Mononuclear cell (primary cell): ENCODE measurements around the gene ARHGAP9. TPM values are rescaled to one million over a fixed set of nuclear protein-coding genes. Genes with fewer than 3 reads are reported as not detected.
"Not testable (repeated sequence)": the region's sequence is repeated elsewhere in the genome, so short reads cannot be mapped to it uniquely, and the experiment has no call there.

Experiments
- H3K27me3 ChIP-seq: 2 replicates; pipeline ENCODE4 v1.6.0; 2011; ENCODE audit warnings: low read length, control low read depth; ENCODE audit not compliant: insufficient read depth
- H3K4me1 ChIP-seq: 2 replicates; pipeline ENCODE4 v1.5.1; 2011; ENCODE audit warnings: mild to moderate bottlenecking, low read length, control low read depth; ENCODE audit not compliant: insufficient read depth
- H3K4me3 ChIP-seq: 2 replicates; pipeline ENCODE4 v1.5.1; 2011; ENCODE audit warnings: mild to moderate bottlenecking, low read length, moderate library complexity
- H3K9me3 ChIP-seq: 2 replicates; pipeline ENCODE4 v1.5.1; 2011; ENCODE audit warnings: low read depth, mild to moderate bottlenecking, control low read depth, low read length
- total RNA-seq: library from RNA; depleted of rRNA; stranded (reverse); fragments of >200 nt; gene quantifications from one replicate; pipeline ENCODE4 v1.2.3, GENCODE V29; 2012

ARHGAP9 gene
- total RNA-seq, 1 donor, result 77.6 TPM

- no peaks in the 10 kb centered on the region for H3K9me3 ChIP-seq
- H3K4me1 ChIP-seq, result peaks cover 58% of the 10 kb centered on the region
- peak within 1 kb of the TSS; percentile 97 for H3K4me3 ChIP-seq
These were observed 40.6 kb upstream of the ARHGAP9 start, which contains the start of gene DDIT3 for GRCh38 chr12:57520053-57520818. Gene DDIT3 (minus strand): TSS chr12:57520514. CDS start chr12:57517406, 3,108 bp downstream.

DNA sequence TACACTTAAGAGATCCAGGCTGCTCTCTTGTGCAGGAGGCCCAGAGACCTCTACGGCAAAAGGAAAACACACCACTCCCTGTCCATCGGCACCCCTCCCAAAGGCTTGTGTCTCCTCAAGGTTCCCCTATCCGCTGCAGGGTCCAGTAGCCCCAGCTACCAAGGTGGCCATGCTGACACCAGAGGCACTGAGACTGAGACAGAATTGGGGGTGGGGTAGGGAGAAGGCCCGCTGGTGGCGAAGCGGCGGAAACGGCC lies 40.1 kb upstream of the ARHGAP9 start:
- Histone ChIP-seq H3K4me1 (peaks cover 58% of the 10 kb centered on the region), H3K4me3 (peak overlapping the region; percentile 97), H3K27me3 (no peaks in the 10 kb centered on the region), H3K9me3 (no peaks in the 10 kb centered on the region)

More at GRCh38 chr12:57520053-57520818, 40.6 kb upstream of the ARHGAP9 start, which contains the start of gene DDIT3:
- no peaks in the 10 kb centered on the region for H3K27me3 ChIP-seq

GRCh38 chr12:57518920-57519795 lies 39.5 kb upstream of the ARHGAP9 start:
- Histone ChIP-seq H3K27me3 (no peaks in the 10 kb centered on the region), H3K4me3 (peak overlapping the region; percentile 97), H3K9me3 (no peaks in the 10 kb centered on the region), H3K4me1 (peaks cover 53% of the 10 kb centered on the region)

DNA sequence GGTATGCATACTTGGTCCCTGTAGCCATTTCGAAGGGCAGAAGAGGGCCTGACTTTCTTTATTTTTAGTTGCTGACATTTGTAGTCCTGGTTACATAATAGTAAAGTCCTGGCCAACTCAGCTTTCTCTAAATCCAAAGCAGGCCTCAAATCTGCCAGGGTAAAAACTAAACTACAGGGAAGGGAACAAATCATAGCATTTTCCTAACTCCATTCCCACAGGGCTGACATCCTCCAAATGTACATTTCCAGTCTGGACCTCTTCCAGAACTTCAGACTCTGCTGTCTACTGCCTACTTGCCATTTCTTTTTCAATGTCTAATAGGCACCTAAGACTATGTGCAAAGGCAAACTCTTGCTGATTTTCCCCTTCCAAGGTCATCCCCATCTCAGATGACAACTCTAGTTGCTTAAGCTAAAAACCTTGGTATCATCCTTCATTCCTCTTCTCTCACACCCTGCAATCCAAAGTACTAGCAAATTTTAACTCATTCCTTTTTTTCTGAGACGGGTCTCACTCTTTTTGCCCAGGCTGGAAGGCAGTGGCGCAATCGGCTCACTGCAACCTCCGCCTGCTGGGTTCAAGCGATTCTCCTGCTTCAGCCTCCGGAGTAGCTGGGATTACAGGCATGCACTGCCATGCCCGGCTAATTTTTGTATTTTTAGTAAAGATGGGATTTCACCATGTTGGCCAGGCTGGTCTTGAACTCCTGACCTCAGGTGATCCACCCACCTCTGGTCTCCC lies 38.7 kb upstream of the ARHGAP9 start:
- Histone ChIP-seq H3K9me3 (no peaks in the 10 kb centered on the region), H3K27me3 (no peaks in the 10 kb centered on the region), H3K4me1 (peaks cover 45% of the 10 kb centered on the region), H3K4me3 (no peak overlapping the region)

GRCh38 chr12:57517718-57518117 lies 38.1 kb upstream of the ARHGAP9 start:
- not testable (repeated sequence) for H3K9me3 ChIP-seq, H3K27me3 ChIP-seq, H3K4me3 ChIP-seq
- H3K4me1 ChIP-seq, result peaks cover 41% of the 10 kb centered on the region

DNA sequence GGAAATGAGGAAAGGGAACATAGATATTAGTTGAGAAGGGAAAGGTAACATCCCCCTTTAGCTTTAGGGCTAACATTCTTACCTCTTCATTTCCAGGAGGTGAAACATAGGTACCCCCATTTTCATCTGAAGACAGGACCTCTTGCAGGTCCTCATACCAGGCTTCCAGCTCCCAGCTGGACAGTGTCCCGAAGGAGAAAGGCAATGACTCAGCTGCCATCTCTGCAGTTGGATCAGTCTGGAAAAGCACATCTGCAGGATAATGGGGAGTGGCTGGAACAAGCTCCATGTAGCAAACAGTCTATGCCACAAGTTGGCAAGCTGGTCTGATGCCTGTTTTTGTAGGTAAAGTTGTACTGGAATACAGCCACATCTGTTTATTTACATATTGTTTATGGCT lies 37.5 kb upstream of the ARHGAP9 start:
- Histone ChIP-seq H3K27me3 (no peaks in the 10 kb centered on the region), H3K4me1 (peaks cover 40% of the 10 kb centered on the region), H3K9me3 (no peaks in the 10 kb centered on the region), H3K4me3 (no peak overlapping the region)

GRCh38 chr12:57516617-57517153 lies 37.0 kb upstream of the ARHGAP9 start:
- Histone ChIP-seq H3K4me1 (peaks cover 35% of the 10 kb centered on the region), H3K9me3 (no peaks in the 10 kb centered on the region), H3K27me3 (no peaks in the 10 kb centered on the region), H3K4me3 (no peak overlapping the region)

DNA sequence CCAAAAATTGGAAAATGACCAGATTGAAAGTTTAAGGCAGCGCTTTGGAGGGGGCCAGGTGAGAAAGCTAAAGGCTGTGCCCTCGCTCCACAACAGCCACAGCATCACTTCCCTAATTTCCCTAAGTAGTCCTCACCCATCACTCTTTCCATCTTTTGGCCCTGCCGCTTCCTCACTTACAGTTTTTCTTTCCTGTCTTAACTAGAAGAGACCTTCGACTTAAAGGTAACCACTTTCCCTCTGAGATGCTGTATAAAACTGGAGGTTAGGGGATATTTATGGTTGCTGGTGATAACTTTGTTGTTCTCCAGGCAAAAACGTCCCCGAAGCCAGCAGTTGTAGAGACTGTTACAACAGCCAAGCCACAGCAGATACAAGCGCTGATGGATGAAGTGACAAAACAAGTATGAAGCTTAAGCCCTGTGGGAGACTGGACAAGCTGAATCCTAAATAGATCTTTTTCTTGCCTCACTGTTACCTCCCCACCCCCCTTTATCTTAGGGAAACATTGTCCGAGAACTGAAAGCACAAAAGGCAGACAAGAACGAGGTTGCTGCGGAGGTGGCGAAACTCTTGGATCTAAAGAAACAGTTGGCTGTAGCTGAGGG lies 36.4 kb upstream of the ARHGAP9 start:
- peaks cover 28% of the 10 kb centered on the region for H3K4me1 ChIP-seq
- no peaks in the 10 kb centered on the region for H3K27me3 ChIP-seq
- no peaks in the 10 kb centered on the region for H3K9me3 ChIP-seq
- H3K4me3 ChIP-seq, result no peak overlapping the region

GRCh38 chr12:57515408-57515933 lies 35.8 kb upstream of the ARHGAP9 start:
- Histone ChIP-seq H3K4me3 (no peak overlapping the region), H3K9me3 (no peaks in the 10 kb centered on the region), H3K4me1 (peaks cover 25% of the 10 kb centered on the region), H3K27me3 (no peaks in the 10 kb centered on the region)

- Histone ChIP-seq H3K4me3 (no peak overlapping the region), H3K27me3 (no peaks in the 10 kb centered on the region), H3K9me3 (no peaks in the 10 kb centered on the region), H3K4me1 (peaks cover 23% of the 10 kb centered on the region)
These were observed 35.2 kb upstream of the ARHGAP9 start for GRCh38 chr12:57514720-57515407.

DNA sequence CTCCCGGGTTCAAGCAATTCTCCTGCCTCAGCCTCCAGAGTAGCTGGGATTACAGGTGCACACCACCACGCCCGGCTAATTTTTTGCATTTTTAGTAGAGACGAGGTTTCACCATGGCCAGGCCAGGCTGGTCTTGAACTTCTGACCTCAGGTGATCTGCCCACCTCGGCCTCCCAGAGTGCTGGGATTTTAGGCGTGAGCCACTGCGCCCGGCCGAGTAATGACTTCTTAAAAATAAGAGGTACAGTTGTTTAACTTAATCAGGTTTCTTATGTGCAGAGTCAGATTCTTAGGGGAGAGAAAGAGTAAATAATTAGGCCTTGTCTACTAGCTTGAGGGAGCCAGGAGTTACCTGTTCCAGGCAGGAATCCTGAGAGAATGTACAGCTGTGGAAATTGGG lies 34.6 kb upstream of the ARHGAP9 start:
- not testable (repeated sequence) for H3K4me3 ChIP-seq, H3K27me3 ChIP-seq, H3K9me3 ChIP-seq
- peaks cover 17% of the 10 kb centered on the region for H3K4me1 ChIP-seq

DNA sequence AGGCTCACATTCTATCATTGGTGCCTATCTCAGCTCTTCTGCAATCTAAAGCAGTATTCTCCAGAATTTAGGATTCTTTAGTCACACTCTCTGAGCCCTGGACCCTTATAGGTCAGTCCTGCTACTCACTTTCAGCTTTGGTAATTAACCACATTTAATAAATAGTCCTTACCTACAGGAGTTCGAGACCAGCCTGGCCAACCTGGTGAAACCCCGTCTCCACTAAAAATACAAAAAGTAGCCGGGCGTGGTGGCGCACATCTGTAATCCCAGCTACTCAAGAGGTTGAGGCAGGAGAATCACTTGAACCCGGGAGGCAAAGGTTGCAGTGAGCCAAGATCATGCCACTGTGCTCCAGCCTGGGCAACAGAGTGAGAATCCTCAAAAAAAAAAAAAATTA lies 34.0 kb upstream of the ARHGAP9 start:
- H3K4me1 ChIP-seq, result peaks cover 11% of the 10 kb centered on the region
- H3K27me3 ChIP-seq, H3K4me3 ChIP-seq, H3K9me3 ChIP-seq: not testable (repeated sequence)

GRCh38 chr12:57513266-57513665 lies 33.6 kb upstream of the ARHGAP9 start:
- Histone ChIP-seq H3K4me1 (peaks cover 7% of the 10 kb centered on the region), H3K27me3 (no peaks in the 10 kb centered on the region), H3K4me3 (no peak overlapping the region), H3K9me3 (no peaks in the 10 kb centered on the region)

DNA sequence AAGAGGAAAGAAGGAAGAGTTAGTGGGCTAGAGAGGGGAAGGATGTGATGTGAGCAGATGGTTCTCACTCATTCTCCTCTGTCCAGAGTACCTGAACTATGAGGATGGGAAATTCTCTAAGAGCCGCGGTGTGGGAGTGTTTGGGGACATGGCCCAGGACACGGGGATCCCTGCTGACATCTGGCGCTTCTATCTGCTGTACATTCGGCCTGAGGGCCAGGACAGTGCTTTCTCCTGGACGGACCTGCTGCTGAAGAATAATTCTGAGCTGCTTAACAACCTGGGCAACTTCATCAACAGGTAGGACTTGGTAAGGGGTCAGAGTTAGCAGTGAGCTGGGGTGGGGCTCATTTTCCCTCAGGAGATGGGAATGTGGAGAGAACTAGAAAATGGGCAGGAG lies 33.0 kb upstream of the ARHGAP9 start:
- Histone ChIP-seq H3K4me1 (peaks cover under 1% of the 10 kb centered on the region), H3K27me3 (no peaks in the 10 kb centered on the region), H3K4me3 (no peak overlapping the region), H3K9me3 (no peaks in the 10 kb centered on the region)
